GM18507 (cell line): ENCODE results near the gene CCDC85B.

Experiments used
- DNase-seq: peaks from one replicate; pipeline ENCODE4 v3.0.0; 2011; ENCODE audit warnings: low read depth; ENCODE audit not compliant: insufficient read length; ENCODE audit errors: extremely low spot score
- FAIRE-seq: peaks from 2 replicates; lab custom pipeline; 2011; peaks lifted over from hg19 to GRCh38; lab: Jason Lieb, UNC

The CCDC85B gene

DNA sequence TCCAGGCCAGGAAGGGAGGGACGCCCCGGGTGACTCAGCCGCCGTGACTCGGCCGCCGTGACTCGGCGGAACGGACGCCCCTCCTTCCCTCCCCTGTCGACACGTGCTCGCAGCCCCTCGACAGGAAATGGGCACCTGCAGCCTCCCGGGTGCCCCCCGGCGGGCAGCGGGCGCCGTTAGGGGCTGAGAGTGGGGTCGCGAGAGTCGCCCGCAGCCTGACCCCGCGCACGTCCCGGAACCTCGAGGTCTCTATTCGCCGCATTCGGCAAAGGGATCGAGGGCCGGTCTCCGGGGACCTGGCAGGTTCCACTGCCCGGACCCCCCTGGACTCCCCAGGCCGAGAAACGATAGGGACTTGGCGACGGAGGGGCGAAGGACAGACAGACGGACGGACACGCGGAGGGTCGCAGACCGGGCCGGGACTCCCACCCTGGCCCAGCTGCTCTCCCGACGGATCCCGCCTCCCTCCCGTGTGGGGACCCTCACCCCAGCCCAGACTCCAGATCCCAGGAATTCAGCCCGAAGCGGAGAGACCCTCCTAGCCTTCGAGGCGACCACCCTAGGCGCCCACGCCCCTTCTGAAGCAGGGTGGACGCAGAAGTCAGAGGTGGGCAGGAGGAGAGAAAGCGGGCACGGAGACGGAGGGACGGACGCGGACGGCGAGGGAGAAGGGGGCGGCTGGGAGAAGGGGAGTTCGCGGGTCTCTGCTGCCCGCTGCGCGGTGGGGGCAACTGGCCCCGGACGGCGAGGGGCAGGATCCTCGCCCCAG, 9.1 kb downstream of the CCDC85B start:
- DNase-seq (no peak), FAIRE-seq (no peak)

DNA sequence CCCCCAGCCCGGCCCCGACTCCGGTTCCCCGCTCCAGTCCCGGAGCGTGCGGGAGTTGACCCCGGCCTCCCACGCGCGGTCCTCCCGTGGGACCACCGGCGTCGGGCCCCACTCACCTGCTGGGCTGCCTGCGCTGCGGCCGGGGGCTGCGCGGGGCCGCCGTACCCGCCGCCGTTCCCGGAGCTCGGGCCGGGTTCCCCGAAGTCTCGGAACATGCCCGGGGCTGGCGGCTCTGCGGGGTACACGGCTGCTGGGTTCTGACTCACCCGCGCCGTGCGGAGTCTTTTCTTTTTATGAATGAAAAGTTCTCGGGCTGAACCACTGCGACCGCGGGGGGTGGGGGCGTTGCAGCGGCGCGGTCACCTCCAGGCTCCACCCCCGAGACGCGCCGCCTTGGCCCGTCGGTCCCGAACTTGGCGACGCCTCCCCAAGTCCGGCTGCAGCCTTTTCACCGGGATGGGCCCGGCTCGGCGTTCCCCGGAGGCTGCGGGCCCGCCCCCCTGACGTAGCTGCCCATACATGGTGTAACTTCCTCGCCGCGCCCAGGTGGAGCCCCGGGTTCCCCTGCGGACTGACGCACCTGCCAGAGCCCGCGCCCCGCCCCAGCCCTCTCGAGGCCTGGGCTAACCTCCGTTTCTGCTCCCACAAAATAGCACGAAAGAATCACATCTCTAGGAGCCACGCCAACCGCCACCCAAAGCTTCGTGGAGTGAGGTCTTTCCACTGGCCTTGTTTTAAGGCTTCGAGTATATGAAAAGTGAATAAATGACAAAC, 9.8 kb downstream of the CCDC85B start, which contains the start of gene FOSL1:
Gene FOSL1, minus strand, starts transcription at position 264 of the 774 bp plus-strand sequence. Its CDS starts 49 bp downstream, at position 215.
- DNase-seq (no peak), FAIRE-seq (peak; percentile 53)

DNA sequence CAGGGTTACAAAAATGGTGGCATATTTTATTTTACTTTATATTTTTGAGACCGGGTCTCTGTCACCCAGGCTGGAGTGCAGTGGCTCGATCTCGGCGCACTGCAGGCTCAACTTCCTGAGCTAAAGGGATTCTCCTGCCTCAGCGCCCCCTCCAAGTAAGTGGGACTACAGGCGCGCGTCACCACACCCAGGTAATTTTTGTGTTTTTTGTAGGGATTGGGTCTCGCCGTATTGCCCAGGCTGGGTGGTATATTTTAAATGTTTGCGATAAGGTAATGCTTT, 10.4 kb downstream of the CCDC85B start:
- DNase-seq (no peak), FAIRE-seq (no peak)

DNA sequence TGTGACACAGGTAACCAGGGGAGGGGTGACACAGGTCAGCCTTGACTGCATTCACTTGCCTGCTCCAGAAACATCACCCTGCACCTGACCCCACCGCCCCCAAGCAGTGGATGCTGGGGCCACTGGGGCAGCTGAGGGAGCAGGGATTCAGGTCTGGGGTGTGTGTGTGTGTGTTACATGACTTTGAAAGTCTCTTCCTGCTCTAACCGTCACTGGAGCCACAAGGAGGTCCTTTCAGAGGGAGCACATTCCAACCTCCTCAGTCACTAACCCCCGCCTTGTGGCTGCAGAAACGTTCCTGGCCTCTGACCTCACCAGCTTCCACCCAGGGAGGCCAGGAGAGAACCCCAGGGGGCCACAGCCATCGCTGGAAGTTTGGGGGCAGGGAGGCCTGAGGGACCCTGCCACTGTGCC, 12.6 kb downstream of the CCDC85B start:
- no peak for FAIRE-seq
- no peak for DNase-seq

DNA sequence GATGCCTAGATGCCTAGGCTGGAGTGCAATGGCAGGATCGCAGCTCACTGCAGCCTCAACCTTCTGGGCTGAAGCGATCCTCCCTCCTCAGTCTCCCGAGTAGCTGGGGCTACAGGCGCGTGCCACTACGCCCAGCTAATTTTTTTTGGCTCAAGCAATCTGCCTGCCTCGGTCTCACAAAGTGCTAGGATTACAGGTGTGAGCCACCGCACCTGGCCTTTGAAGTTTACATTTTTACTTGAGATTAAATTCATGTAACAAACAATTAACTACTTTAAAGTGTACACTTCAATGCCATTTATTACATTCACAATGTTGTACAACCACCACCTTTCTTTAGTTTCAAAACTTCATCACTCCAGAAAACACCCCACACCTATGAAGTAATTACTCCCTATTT, 13.2 kb downstream of the CCDC85B start:
- no peak for DNase-seq
- no peak for FAIRE-seq

DNA sequence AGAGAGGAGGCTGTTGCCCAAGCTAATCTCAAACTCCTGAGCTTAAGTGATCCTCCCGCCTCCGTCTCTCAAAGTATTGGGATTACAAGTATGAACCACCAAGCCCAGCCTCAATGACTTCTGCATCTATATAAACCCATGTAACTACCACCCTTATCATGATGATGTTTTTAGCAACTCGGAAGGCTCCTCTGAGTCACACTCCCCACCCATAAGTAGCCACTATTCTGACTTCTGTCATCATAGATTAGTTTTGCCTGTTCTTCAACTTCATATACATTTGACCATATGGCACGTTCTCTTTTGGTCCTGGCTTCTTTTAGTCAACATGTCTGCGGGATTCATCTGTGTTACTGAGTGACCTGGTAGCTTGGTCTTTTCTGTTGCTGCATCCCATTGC, 16.1 kb downstream of the CCDC85B start:
- DNase-seq (no peak), FAIRE-seq (no peak)

DNA sequence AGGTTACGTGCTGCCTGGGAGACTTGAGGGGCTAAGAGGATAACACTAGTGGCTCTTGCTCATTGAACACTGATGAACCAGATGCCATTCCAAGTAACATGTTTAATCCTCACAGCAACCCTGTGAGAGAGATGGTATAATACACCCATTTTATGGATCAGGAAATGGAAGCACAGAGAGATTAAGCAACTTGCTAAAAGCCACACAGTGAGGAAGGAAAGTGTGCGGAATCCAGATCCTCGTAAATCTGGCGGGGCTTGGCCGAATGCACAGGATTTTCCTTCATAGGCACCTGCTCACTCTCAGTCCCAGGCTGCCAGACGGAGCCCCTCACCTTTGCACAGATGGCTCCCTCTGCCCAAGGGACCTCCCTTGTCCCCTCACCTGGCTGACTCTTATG, 17.4 kb downstream of the CCDC85B start:
- FAIRE-seq (no peak), DNase-seq (no peak)

DNA sequence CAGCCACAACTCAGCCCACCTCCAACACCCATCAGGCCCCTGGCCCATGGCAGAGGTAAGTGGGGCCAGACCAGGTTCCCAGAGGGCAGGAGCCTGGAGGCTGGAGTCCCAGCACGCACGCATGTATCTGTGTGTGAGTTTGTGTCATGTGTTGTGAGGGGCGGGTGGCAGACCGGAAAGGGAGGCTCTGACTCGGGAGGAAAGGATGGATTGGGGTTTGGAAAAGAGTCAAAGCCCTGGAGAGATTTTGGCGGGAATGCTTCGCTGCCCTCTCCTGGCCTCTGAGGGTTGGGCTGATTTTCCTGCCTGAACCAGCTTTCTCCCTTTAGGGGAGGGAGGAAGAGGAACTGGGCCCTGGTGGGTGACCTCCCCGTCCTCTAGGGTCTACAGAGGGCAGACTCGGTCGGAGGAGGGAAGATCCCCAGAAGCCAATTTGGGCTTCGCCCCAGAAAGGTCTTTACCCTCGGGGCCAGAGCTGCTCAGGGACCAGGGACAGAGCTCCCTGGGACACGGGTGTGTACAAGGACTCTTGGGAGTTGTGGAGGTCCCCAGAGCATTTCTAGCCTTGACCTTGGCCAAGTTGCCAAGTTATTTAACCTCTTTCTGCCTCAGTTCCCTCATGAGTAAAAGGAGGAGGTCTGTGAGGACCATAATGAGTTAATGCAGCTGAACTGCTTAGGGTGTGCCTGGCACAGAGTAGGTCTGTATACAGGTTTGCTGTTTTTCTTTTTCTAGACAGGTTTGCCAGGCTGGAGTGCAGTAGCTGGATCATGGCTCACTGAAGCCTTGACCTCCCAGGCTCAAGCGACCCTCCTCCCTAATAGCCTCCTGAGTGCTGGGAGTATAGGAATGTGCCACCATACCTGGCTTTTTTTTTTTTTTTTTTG, 21.5 kb downstream of the CCDC85B start:
- FAIRE-seq: no peak
- DNase-seq: no peak

DNA sequence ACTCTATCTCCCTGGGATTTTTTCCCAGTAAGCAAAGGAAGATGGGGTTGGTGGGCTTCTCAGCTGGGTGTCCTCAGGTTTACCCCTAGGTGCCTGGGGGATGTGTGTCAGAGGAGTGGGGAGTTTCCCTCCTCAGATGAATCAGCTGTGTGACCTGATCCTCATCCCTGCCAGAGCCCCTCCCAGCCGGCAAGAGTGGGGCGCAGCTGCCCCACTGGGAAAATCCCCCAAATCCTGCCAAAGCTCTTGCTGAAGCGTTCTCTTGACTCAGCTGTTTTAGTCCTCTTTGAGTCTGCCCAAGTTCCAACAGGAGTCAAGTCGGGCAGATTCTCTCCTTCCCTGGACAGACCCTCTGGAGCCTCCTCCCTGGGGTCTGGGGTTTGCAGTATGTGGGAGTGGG, 22.4 kb downstream of the CCDC85B start:
- FAIRE-seq (no peak), DNase-seq (no peak)

DNA sequence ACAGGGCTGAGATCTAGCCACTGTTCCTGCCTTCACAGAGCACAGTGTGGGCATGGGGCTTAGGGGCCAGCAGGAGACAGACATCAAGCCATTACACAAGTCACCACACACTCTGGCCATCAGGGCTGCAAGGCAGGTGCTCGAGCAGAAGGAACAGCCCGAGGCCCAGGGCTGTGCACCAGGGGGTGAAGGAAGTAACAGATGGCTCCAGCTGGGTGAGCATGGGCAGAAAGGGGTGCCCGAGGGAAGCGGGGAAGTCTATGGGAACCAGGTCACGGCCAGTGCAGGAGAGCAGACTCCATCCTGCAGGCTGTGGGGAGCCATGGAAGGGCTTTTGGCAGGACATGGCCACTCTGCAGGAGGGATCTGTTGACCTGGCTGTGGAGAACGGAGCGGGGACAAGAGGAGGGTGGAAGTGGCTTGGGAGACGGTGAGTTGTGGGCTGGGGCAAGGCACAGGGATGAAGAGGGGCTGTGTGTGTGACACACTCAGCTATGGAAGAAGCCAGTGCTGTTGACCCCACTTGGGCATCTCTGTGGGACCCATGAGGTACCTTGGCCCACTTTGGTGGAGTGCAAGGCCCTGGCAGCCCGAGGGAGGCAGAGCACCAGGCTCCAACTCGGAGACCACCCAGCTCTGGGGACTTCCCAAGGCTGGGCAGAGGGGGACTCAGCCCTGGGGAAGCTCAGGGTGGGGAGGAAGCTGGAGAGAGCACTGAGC, 24.8 kb downstream of the CCDC85B start:
- DNase-seq: no peak
- no peak for FAIRE-seq

DNA sequence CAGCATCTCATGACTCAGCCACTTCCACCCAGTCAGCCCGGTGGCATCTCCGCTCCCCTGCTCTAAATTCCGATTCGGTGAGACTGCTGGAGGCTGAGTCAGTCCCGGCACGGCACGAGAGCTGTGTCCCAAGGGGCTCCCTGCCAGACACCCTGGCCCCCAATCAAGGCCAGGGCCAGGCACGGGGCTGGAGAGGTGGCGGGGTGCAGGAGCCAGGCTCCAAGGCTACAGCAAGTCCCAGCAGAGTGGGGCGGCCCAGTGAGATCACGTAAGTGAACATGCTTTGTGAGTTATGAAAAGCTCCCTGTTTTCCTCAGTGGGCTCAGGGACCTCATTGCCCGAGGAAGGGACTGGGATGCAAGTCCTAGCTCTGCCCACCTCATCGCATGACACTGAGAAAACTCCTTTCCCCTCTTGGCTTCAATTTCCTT, 25.4 kb downstream of the CCDC85B start:
- DNase-seq: no peak
- no peak for FAIRE-seq

DNA sequence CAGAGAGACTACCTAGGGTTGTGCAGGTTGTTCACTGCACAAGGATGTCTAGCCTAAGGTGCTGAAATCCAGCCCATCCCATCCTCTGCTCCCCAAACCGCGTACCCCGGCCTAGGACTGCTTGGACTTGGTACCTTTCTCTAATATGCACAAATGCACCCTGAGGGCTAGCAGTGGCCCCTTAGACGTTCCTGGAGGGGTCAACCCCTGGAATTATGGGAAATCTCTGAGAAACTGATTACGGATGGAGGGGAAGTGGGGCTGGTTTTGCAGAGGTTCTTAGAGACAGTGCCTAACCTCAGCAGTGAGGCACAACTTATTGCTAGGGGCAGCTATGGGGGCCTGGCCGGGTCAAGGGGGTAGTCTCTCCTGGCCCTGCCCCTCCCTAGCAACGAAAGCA, 25.9 kb downstream of the CCDC85B start:
- FAIRE-seq: no peak

DNA sequence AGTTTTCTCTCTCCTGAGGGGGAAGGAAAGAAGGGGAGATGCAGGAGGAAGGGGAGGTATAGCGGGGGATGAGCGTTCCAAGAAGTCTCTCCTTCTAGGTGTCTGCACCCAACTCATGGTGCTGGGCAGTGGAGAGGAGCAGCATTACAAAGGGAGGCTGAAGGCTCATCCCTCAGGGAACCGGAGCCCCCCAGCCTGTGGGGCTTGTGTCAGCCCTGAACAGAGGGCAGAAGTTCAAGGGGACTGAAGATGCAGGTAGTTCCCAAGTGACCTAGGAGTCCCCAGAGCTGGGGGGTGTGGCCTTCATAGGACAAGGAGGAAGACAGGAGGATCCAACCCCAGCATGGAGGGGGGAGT, 26.6 kb downstream of the CCDC85B start:
- DNase-seq: no peak
- FAIRE-seq: no peak

More for the DNA sequence above, 25.9 kb downstream of the CCDC85B start:
- DNase-seq: no peak

DNA sequence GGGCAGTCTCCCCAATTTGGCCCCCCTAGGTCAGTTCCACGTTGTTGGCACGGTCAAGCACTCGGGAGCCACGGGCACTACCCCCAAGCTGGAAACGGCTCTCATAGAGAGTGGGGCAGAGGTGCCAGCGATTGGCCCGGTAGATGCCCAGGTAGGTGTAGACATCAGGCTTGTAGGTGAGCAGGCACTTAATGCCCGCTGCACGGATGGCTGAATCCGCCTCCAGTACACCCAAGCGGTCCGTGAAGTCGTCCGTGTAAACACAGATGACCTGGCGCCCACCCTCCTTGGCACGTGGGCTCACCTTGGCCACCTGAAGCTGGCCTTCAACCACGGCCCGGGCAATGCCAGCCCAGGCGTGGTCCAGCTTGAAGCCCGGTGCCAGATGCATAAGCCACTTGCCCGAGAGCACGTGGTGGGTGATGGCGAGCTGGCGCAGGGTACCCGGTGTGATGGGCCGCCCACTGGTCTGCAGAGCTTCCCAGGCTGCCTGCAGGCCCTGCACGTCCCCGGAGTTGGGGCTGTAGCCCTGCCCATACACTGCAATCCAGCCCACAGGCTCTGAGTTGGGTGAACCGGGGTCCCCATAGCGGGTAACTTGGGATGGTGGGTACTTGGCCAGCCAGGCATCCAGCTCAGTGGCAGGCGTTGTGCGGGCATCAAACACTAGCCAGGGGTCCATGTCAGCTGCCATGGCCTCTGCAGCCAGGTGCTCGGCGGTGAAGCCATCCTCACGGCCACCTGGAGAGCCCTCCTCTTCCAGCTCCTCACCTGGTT, 27.1 kb downstream of the CCDC85B start:
- DNase-seq (no peak), FAIRE-seq (no peak)

DNA sequence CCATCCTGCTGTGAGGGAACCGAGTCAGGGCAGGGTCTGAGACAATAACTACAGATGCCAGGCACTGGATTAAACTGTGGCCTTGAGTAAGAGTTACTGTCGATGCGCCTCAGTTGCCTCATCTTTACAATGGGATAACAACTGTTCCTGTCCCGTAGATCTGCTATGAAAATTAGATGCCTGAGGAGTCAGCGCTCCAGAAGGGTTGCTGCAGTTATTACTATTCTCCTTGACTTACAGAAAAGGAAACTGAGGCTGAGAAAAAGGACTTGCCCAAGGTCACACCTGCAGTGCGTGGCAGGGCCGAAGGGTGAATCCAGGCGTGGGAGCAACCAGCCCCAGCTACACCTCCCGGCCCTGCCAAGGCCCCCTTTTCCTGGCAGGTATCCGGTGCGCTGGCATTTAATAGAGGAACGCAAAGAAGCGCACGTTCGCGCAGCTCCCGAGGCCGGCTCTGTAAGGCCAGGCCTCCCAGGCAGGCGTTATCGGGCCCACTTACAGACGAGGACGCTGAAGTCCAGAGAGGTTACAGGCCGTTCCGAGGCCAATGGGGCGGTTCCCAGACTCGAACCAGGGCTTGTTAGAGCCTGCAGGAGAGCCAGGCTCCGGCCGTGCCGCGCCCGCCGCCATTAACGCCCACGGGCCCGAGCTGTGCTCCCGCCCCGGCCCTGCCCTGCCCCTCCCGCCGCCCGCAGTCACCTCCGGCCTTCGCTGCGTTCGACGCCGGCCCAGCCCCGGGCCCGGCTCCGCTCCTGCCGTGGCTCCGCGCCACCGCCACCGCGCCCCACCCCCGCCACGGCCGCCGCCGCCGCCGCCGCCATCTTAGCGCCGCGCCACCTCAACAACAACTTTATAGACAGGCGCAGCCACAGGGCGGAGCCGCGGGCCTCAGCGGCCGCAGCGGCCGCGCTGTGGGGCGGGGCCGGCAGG, 28.0 kb downstream of the CCDC85B start, which contains the start of gene C11orf68:
Gene C11orf68, minus strand, starts transcription at position 852 of the 930 bp plus-strand sequence. Its CDS starts 31 bp downstream, at position 821.
- no peak for DNase-seq
- FAIRE-seq: no peak

DNA sequence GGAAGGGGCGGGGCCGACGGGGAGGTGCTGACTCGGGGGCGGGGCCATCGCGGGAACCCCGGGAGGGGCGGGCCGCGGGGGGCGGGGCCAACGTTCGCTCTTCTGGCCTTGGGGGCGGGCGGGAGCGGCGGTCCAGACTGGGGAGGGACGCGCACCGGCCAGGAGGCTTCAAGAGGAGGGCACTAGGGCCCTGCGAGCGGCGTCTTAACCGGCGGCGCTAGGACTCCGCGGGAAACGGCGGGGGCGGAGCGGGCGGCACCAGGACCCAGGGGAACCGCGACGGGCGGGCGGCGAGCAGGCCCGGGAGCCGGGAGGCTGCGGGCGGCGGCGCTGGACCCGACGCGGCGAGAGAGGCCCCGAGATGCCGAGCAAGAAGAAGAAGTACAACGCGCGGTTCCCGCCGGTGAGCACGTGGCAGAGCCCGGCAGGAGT, 28.7 kb downstream of the CCDC85B start, which contains the start of gene DRAP1:
Gene DRAP1, plus strand, starts transcription at position 286 of the 432 bp plus-strand sequence. Its CDS starts 76 bp downstream, at position 362.
- DNase-seq (peak; percentile 97), FAIRE-seq (peak; percentile 73)

DNA sequence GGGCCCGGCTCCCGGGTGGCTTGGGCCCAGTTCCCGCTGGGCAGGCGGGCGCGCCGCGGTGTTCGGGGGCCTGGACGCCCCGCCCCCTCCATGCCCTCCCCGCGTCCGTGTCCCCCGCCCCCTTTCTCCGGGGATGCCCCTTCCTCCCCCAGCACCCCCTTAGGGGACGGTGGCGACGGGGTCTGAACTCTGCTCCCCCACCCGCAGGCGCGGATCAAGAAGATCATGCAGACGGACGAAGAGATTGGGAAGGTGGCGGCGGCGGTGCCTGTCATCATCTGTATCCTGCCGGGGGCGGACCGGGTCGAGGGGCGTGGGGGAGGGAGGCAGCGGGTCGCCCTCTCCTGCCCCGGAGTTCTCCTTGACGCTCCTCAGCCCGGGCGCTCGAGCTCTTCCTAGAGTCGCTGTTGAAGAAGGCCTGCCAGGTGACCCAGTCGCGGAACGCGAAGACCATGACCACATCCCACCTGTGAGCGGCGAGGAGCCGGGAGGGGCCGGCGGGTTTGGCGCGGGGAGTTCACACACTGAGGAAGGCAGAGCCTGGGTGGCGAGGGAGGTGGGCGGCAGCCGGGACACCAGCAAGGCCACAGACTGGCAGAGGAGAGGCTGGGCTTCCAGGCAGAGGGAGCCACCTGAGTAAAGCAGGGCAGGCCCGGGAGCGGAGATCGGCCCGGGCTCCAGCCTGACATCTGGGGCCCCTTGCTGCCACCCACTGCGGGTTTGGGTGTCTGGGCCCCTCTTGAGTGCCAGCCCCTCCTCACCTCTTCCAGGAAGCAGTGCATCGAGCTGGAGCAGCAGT, 29.3 kb downstream of the CCDC85B start:
- FAIRE-seq: no peak

More for the DNA sequence above, 29.3 kb downstream of the CCDC85B start:
- DNase-seq: no peak
